ENCODE results near the gene CTBP2.

GRCh38 chr10:125169915-125170314 lies 9.6 kb upstream of the CTBP2 start:
- TF ChIP-seq CTCF (IDR thresholded peaks at IDR 0.05) (no peak), POLR2A (IDR thresholded peaks at IDR 0.05) (no peak)

Data from thyroid gland (tissue), 4 donors.